22Rv1 (cell line): Measurements from ENCODE around the gene APC2.

Source experiments
- CTCF ChIP-seq: fragments of 450-650 bp; IDR thresholded peaks from 2 replicates; pipeline ENCODE4 v1.5.1; 2017; ENCODE audit warnings: mild to moderate bottlenecking
- ZFX ChIP-seq: fragments of 450-650 bp; IDR thresholded peaks from 2 replicates; pipeline ENCODE4 v1.6.1; 2017; ENCODE audit warnings: antibody characterized with exemption, borderline replicate concordance

GRCh38 chr19:1453525-1454364, 3.8 kb downstream of the APC2 start:
- TF ChIP-seq CTCF, result peak; percentile 41; the same call in 1 of the 2 replicates
- TF ChIP-seq ZFX, result no peak
